Measurements from ENCODE around the gene ATP9A.

Gene ATP9A

DNA sequence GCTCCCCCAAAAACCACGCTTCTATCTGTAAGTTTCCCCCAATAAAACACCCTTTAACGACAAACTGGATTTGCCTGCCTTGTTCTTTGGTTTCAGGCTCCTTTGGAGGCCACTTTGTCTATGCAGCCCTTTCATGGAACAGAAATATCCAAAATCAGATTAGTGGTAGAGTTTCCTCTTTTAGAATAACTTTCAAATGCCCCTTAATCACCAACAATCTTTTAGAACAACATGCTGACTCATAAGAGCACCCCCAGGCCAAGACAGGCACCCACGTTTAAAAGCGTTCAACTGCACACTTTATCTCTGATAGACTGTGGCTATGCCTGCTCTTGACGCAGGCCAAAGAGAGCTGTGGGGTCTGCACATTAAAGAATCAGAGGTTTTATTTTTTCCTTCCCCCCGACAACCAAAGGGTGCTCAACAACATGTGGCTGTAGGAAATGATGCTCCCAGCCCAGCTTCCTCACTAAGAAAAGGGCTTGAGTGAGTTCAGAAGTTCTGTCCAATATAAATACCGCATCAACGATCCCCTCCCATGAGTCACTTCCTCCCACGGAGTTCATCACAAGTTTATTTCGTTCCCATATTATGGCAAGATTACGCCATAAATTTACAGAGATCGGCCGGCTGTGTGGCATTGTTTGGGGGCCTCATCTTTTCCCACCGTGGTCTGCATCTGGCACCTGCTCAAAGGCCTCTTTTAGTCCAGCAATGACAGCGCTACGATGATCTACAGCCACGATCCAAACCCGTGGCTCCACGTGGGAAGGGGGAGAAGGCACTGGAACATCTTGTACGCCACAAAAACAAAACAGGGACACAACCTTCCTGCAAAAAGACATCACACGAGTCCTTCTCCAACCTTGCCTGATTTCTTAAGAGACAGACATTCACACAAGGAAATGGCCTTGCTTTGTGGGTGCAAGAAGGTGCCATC lies 136.9 kb downstream of the ATP9A start:
- Histone ChIP-seq H3K4me3 (ENCODE audit: low read depth, low read length) (no peak overlapping the region), H3K9me3 (ENCODE audit: control insufficient read depth, low read length) (no peaks in the 10 kb centered on the region), H3K36me3 (ENCODE audit: control insufficient read depth, insufficient read depth, low read length) (no peaks in the 10 kb centered on the region), H3K27ac (peak overlapping the region; percentile 68), H3K79me2 (no peaks in the 10 kb centered on the region), H3K4me1 (peaks cover 12% of the 10 kb centered on the region), H3K4me2 (ENCODE audit: low read length) (no peak overlapping the region), H3K27me3 (ENCODE audit: control insufficient read depth, insufficient read depth, low read length) (no peaks in the 10 kb centered on the region), H2AFZ (no peak overlapping the region), H3K9ac (no peak overlapping the region)
- TF ChIP-seq, protein P1, sequence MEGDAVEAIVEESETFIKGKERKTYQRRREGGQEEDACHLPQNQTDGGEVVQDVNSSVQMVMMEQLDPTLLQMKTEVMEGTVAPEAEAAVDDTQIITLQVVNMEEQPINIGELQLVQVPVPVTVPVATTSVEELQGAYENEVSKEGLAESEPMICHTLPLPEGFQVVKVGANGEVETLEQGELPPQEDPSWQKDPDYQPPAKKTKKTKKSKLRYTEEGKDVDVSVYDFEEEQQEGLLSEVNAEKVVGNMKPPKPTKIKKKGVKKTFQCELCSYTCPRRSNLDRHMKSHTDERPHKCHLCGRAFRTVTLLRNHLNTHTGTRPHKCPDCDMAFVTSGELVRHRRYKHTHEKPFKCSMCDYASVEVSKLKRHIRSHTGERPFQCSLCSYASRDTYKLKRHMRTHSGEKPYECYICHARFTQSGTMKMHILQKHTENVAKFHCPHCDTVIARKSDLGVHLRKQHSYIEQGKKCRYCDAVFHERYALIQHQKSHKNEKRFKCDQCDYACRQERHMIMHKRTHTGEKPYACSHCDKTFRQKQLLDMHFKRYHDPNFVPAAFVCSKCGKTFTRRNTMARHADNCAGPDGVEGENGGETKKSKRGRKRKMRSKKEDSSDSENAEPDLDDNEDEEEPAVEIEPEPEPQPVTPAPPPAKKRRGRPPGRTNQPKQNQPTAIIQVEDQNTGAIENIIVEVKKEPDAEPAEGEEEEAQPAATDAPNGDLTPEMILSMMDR (IDR thresholded peaks at IDR 0.05) = no peak

DNA sequence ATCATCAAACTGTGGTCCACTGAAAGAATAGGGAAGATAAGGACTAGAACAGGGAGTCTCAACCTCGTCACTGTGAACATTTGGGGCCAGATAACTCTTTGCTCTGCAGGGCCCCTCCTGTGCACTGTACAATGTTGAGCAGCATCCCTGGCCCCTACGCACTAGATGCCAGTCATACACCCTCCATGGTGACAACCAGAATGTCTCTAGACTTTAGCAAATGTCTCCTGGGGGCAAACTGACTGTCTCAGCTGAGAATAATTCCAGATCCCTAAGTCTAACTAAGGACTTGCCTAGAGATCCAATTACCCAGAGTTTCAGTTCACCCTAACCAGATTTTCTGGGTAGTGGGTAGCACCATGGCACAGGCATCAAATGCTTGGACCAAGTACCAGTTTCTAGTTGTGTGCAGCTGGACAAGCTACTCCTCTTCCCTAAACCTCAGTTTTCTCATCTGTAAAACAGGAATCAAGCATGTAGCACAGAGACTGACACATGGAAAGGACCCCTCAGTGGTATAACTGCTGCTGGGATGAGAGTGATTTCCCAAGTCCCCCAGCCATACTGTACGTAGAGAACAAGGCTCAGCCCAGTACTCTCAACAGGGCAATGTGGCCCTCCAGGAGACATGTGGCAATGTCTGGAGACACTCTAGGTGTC lies 138.7 kb downstream of the ATP9A start:
- no peaks in the 10 kb centered on the region for H3K27me3 ChIP-seq (ENCODE audit: control insufficient read depth, insufficient read depth, low read length)
- peaks cover 12% of the 10 kb centered on the region for H3K4me1 ChIP-seq
- H3K4me2 ChIP-seq (ENCODE audit: low read length) = no peak overlapping the region
- no peaks in the 10 kb centered on the region for H3K9me3 ChIP-seq (ENCODE audit: control insufficient read depth, low read length)
- H2AFZ ChIP-seq = no peak overlapping the region
- TF ChIP-seq, protein P1 (IDR thresholded peaks at IDR 0.05) = no peak
- H3K4me3 ChIP-seq (ENCODE audit: low read depth, low read length) = no peak overlapping the region
- no peaks in the 10 kb centered on the region for H3K36me3 ChIP-seq (ENCODE audit: control insufficient read depth, insufficient read depth, low read length)
- no peaks in the 10 kb centered on the region for H3K79me2 ChIP-seq
- H3K27ac ChIP-seq = no peak overlapping the region
- H3K9ac ChIP-seq = no peak overlapping the region

DNA sequence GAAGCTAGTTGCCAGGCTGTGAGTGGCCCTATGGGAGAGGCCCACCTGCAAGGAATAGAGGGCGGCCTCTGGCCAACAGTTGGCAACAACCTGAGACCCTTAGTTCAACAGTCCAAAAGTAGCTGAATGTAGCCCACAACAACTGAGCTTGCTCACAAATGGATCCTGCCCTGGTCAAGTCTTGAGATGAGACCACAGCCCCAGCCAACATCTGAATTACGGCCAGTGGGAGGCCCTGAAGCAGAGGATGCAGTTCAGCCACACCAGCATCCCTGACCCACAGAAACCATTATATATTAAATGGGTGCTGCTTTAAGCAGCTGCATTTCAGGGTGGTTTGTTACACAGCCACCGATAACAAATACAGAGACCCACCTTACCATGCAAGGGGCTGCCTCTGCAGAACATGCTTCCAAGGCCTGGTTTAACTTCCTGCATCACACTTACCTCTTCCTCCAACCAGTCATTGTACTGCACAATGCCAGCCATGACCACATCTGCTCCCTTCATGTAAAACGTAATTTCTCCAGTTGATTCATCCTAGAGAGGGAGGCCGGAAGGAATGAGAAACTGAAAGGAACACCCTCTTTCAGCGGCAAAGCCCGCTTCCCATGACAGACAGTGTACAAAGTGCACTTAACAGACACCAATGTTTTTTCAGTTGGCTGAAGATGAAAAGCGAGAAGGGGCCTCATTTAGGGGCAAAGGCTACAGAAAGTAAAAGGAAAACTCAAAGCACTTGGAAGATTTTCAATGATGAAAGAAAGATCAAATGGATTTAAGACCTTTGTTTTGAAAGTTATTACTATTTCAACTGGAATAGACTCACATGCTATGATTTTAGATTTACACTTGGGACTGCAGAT lies 139.4 kb downstream of the ATP9A start:
- no peak overlapping the region for H3K4me2 ChIP-seq (ENCODE audit: low read length)
- H2AFZ ChIP-seq = no peak overlapping the region
- H3K27me3 ChIP-seq (ENCODE audit: control insufficient read depth, insufficient read depth, low read length) = no peaks in the 10 kb centered on the region
- H3K4me3 ChIP-seq (ENCODE audit: low read depth, low read length) = no peak overlapping the region
- peaks cover 12% of the 10 kb centered on the region for H3K4me1 ChIP-seq
- H3K9ac ChIP-seq = no peak overlapping the region
- H3K27ac ChIP-seq = no peak overlapping the region
- H3K79me2 ChIP-seq = no peaks in the 10 kb centered on the region
- H3K36me3 ChIP-seq (ENCODE audit: control insufficient read depth, insufficient read depth, low read length) = no peaks in the 10 kb centered on the region
- H3K9me3 ChIP-seq (ENCODE audit: control insufficient read depth, low read length) = no peaks in the 10 kb centered on the region
- TF ChIP-seq, protein P1 (IDR thresholded peaks at IDR 0.05) = no peak

DNA sequence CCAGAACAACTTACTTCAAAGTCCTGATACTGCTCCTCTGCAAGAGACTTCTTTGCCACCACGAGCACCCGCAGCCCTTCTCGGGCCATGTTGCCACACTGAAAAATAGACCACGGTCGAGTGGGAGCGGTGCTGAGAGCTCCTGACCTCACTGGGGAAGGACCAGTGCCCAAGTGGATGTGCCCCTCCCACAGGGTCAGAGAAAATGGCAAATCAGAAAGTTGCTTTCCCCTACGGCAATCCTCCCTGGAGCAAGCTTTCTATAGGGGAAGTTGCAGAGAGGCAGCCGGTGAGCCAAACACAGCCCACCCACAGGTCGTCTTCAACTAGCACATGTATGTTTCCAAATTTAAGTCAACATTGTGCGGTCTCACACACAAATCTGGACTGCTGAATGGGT lies 140.6 kb downstream of the ATP9A start:
- Histone ChIP-seq H3K9ac (no peak overlapping the region), H2AFZ (no peak overlapping the region), H3K27ac (no peak overlapping the region), H3K9me3 (ENCODE audit: control insufficient read depth, low read length) (no peaks in the 10 kb centered on the region), H3K36me3 (ENCODE audit: control insufficient read depth, insufficient read depth, low read length) (no peaks in the 10 kb centered on the region), H3K4me2 (ENCODE audit: low read length) (no peak overlapping the region), H3K4me3 (ENCODE audit: low read depth, low read length) (no peak overlapping the region), H3K4me1 (peaks cover 12% of the 10 kb centered on the region), H3K27me3 (ENCODE audit: control insufficient read depth, insufficient read depth, low read length) (no peaks in the 10 kb centered on the region), H3K79me2 (no peaks in the 10 kb centered on the region)
- TF ChIP-seq, protein P1 (IDR thresholded peaks at IDR 0.05) = no peak

All from parathyroid adenoma (tissue), 2 donors.